Glutamatergic neuron (in vitro differentiated cells): ENCODE results near the gene CAMTA1. TPM values are rescaled to one million over a fixed set of nuclear protein-coding genes. Genes with fewer than 3 reads are reported as not detected.
"Not testable (repeated sequence)": the region's sequence is repeated elsewhere in the genome, so short reads cannot be mapped to it uniquely, and the experiment has no call there.

Experiments
- DNase-seq: peaks from one replicate; pipeline ENCODE4 v3.0.0; 2022
- H3K27ac Mint-ChIP-seq: one replicate; pipeline ENCODE4 v1.8.0; 2020; ENCODE audit warnings: mild to moderate bottlenecking, mixed read lengths, inconsistent platforms; ENCODE audit not compliant: unreplicated experiment
- H3K27me3 Mint-ChIP-seq: one replicate; pipeline ENCODE4 v1.8.0; 2020; ENCODE audit warnings: mild to moderate bottlenecking, moderate library complexity, mixed read lengths, inconsistent platforms; ENCODE audit not compliant: unreplicated experiment
- H3K36me3 Mint-ChIP-seq: one replicate; pipeline ENCODE4 v1.8.0; 2020; ENCODE audit warnings: mild to moderate bottlenecking, mixed read lengths, inconsistent platforms; ENCODE audit not compliant: unreplicated experiment
- H3K4me1 Mint-ChIP-seq: one replicate; pipeline ENCODE4 v1.8.0; 2020; ENCODE audit warnings: mild to moderate bottlenecking, low read depth, mixed read lengths, inconsistent platforms; ENCODE audit not compliant: unreplicated experiment
- H3K4me3 Mint-ChIP-seq: one replicate; pipeline ENCODE4 v1.8.0; 2020; ENCODE audit warnings: mild to moderate bottlenecking, mixed read lengths, inconsistent platforms; ENCODE audit not compliant: unreplicated experiment
- H3K9me3 Mint-ChIP-seq: one replicate; pipeline ENCODE4 v1.8.0; 2020; ENCODE audit warnings: mild to moderate bottlenecking, moderate library complexity, mixed read lengths, inconsistent platforms; ENCODE audit not compliant: unreplicated experiment
- CTCF ChIP-seq: fragments of 200-600 bp; sonication (generic); IDR thresholded peaks from one replicate; pipeline ENCODE4 v1.5.0; 2021; ENCODE audit not compliant: partially characterized antibody, unreplicated experiment
- total RNA-seq: library from RNA; stranded (reverse); fragmentation: NEBNext Ultra II Directional; extraction: Animal tissue kit (Norgen Biotek cat#: 25700); gene quantifications from one replicate; pipeline ENCODE4 v1.2.1, GENCODE V29; 2021; ENCODE audit not compliant: unreplicated experiment

Gene CAMTA1
- total RNA-seq, 1 donor from 2014 or later = 77.2 TPM

- no peaks in the 10 kb centered on the region for H3K36me3 Mint-ChIP-seq
Measured at GRCh38 chr1:7150724-7151280, 365.5 kb downstream of the CAMTA1 start.

GRCh38 chr1:7151978-7152377 lies 366.7 kb downstream of the CAMTA1 start:
- H3K4me3 Mint-ChIP-seq = no peak overlapping the region
- no peaks in the 10 kb centered on the region for H3K36me3 Mint-ChIP-seq
- H3K27ac Mint-ChIP-seq = no peak overlapping the region
- H3K27me3 Mint-ChIP-seq = peaks cover 6% of the 10 kb centered on the region
- TF ChIP-seq CTCF = no peak
- peaks cover 10% of the 10 kb centered on the region for H3K4me1 Mint-ChIP-seq
- DNase-seq = no peak
- no peaks in the 10 kb centered on the region for H3K9me3 Mint-ChIP-seq

More at GRCh38 chr1:7150724-7151280, 365.5 kb downstream of the CAMTA1 start:
- Mint-ChIP-seq H3K4me1 (peaks cover 10% of the 10 kb centered on the region), H3K27ac (peak overlapping the region; percentile 68), H3K9me3 (no peaks in the 10 kb centered on the region), H3K27me3 (peaks cover 4% of the 10 kb centered on the region), H3K4me3 (no peak overlapping the region)
- DNase-seq = no peak
- TF ChIP-seq CTCF = no peak

- Mint-ChIP-seq H3K4me3 (no peak overlapping the region), H3K27me3 (peaks cover 6% of the 10 kb centered on the region), H3K4me1 (peaks cover 10% of the 10 kb centered on the region), H3K27ac (no peak overlapping the region), H3K9me3 (no peaks in the 10 kb centered on the region), H3K36me3 (no peaks in the 10 kb centered on the region)
- no peak for DNase-seq
- no peak for TF ChIP-seq CTCF
Measured at GRCh38 chr1:7152655-7153054, 367.4 kb downstream of the CAMTA1 start.

- DNase-seq = no peak
- no peak for TF ChIP-seq CTCF
- H3K9me3 Mint-ChIP-seq = no peaks in the 10 kb centered on the region
- H3K27me3 Mint-ChIP-seq = peaks cover 6% of the 10 kb centered on the region
- H3K4me3 Mint-ChIP-seq = no peak overlapping the region
- H3K27ac Mint-ChIP-seq = no peak overlapping the region
- H3K36me3 Mint-ChIP-seq = no peaks in the 10 kb centered on the region
- peaks cover 10% of the 10 kb centered on the region for H3K4me1 Mint-ChIP-seq
Measured at GRCh38 chr1:7153464-7153863, 368.2 kb downstream of the CAMTA1 start.

- no peak overlapping the region for H3K27ac Mint-ChIP-seq
- H3K9me3 Mint-ChIP-seq = peaks cover 6% of the 10 kb centered on the region
- TF ChIP-seq CTCF = no peak
- H3K4me3 Mint-ChIP-seq = no peak overlapping the region
- H3K36me3 Mint-ChIP-seq = peaks cover 18% of the 10 kb centered on the region
- H3K4me1 Mint-ChIP-seq = no peaks in the 10 kb centered on the region
- peaks cover 2% of the 10 kb centered on the region for H3K27me3 Mint-ChIP-seq
- DNase-seq = no peak
Measured at GRCh38 chr1:7159116-7159781, 374.0 kb downstream of the CAMTA1 start.

GRCh38 chr1:7168554-7168953 lies 383.3 kb downstream of the CAMTA1 start:
- H3K4me1 Mint-ChIP-seq = peaks cover 19% of the 10 kb centered on the region
- not testable (repeated sequence) for H3K9me3 Mint-ChIP-seq, H3K4me3 Mint-ChIP-seq, H3K27ac Mint-ChIP-seq, DNase-seq, H3K36me3 Mint-ChIP-seq, H3K27me3 Mint-ChIP-seq
